Heart right ventricle (tissue), 16 donors: Measurements from ENCODE around the gene OXCT1. TPM values are rescaled to one million over a fixed set of nuclear protein-coding genes. Genes with fewer than 3 reads are reported as not detected.

Experiments used
- ATAC-seq, 8 donors: fragments of 200-7000 bp; cut with Tn5 transposase; one replicate each; pipeline ENCODE4 v1.9.1; 2020; ENCODE audit warnings: mild to moderate bottlenecking in 8 of 8, moderate library complexity in 8 of 8, moderate number of reproducible peaks in 1 of 8
- DNase-seq, 2 donors: peaks; one replicate each; pipeline ENCODE4 v3.0.0-alpha.2; 2020
- H3K27ac ChIP-seq, 10 donors: fragments of 200-600 bp; sonication (generic) in 2 of 10; one replicate each; pipeline versions ENCODE4 v1.5.0 to v1.8.0; 2020 to 2022; ENCODE audit warnings: mild to moderate bottlenecking in 3 of 10
- H3K27me3 ChIP-seq, 7 donors: fragments of 200-600 bp; one replicate each; pipeline ENCODE4 v1.8.0; 2021 to 2022; ENCODE audit warnings: mild to moderate bottlenecking in 2 of 7
- H3K36me3 ChIP-seq, 9 donors: fragments of 200-600 bp; sonication (generic) in 1 of 9; one replicate each; pipeline versions ENCODE4 v1.5.0 to v1.8.0; 2020 to 2022; ENCODE audit warnings: mild to moderate bottlenecking in 2 of 9
- H3K4me1 ChIP-seq, 9 donors: fragments of 200-600 bp; sonication (generic) in 1 of 9; one replicate each; pipeline versions ENCODE4 v1.5.0 to v1.8.0; 2020 to 2022; ENCODE audit warnings: mild to moderate bottlenecking in 4 of 9
- H3K4me3 ChIP-seq, 10 donors: fragments of 200-600 bp; sonication (generic) in 2 of 10; one replicate each; pipeline versions ENCODE4 v1.5.0 to v1.8.0; 2020 to 2022; ENCODE audit warnings: mild to moderate bottlenecking in 7 of 10, moderate library complexity in 2 of 10
- H3K9me3 ChIP-seq, 11 donors: fragments of 200-600 bp in 10 of 11; sonication (generic) in 2 of 11; one replicate each; pipeline versions ENCODE4 v1.5.0 to v1.8.0; 2013 to 2022; ENCODE audit warnings: mild to moderate bottlenecking in 2 of 11, control low read depth in 1 of 11, moderate library complexity in 1 of 11
- WGBS, 2 donors: extraction: QIAGEN DNeasy Blood & Tissue Kit; methylation state at CpG; one replicate each; pipeline ENCODE4 v1.1.7; 2013; ENCODE audit warnings: inconsistent platforms in 1 of 2; 5-methylcytosine and 5-hydroxymethylcytosine counted together
- intact Hi-C, 10 donors: fragments of 100-400 bp; cut with DNase I; formaldehyde crosslinking; loops; one replicate each; pipeline versions ENCODE4 v1.11.1 to v1.14.2; 2022
- polyA plus RNA-seq, 2 donors: library from polyadenylated mRNA; stranded (reverse); fragments of 200-250 nt; gene quantifications; one replicate each; pipeline ENCODE4 v1.2.3, GENCODE V29; 2013
- total RNA-seq, 10 donors: library from RNA; stranded (reverse); fragmentation: NEBNext Ultra II Directional in 3 of 10; extraction: Animal tissue kit (Norgen Biotek cat#: 25700) in 3 of 10; gene quantifications; one replicate each; pipeline versions ENCODE4 v1.2.1 to v1.2.4, GENCODE V29; 2021 to 2023
- TF ChIP-seq, protein P1 (sequence below), 9 donors: fragments of 200-600 bp; sonication (generic) in 2 of 9; IDR thresholded peaks; one replicate each; pipeline versions ENCODE4 v1.5.0 to v1.8.0; 2021 to 2022; ENCODE audit warnings: antibody characterized with exemption in 9 of 9, mild to moderate bottlenecking in 5 of 9, moderate library complexity in 1 of 9
- donor health status: Arrhythmogenic right ventricular cardiomyopathy.
- donor health status: ischemic (EF 13 %, LVEDD 7.1; RV severe dilation, severe dysfunction).
- donor health status: healthy with polysubstance abuse.
- donor health status: DM: no; HTN: yes; CAD: no.
- donor health status: DM: no; HTN: no; CAD: no.
- donor health status: ischemic (EF 25% LVEDD 6.9; RV normal size, moderate dysfunction).
- donor health status: ischemic (EF 25% LVEDD 5.7; RV mildly dilated, moderate dysfunction).
- donor health status: healthy.
- donor health status: DM: yes; HTN: yes; CAD: no.
- donor health status: Ischemic cardiomyopathy.
- donor health status: ischemic (EF 35%, LVEDD 5.7; RV mildly dilated, moderate dysfunction).
- donor health status: nonischemic (EF 11% LVEDD 7.7; RV severe dilation, severe dysfunction).
- donor health status: DM: yes; HTN: yes; CAD: no.
- donor health status: PGD.
- donor health status: ischemic (EF 29% LVEDD 5.4; RV normal size, mild dysfunction).
- donor health status: nonischemic (EF 23%, LVEDD 6.1; RV moderate dilation, normal function).

The OXCT1 gene
- total and polyA plus RNA-seq, 12 donors = 22.2 to 340 (median 234) TPM

DNA sequence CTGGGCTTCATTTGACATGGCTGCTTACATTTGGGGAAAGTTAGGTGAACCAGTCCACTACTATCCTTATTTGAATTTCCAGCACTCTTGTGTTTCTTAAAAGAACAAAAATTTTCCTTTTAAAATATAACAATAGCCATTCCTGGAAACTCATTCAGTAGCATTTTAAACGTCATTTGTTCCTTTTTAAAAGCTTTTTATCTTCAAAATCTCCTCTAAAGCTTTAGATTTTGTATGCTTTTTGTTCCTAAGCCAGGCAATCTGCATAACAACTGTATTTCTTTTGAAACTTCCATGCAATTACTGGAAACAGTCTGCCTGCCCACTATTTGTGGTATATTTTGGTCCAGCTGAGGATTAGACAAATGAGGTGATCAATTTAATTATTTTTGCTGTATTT, 187.6 kb downstream of the OXCT1 start:
- H3K4me3 ChIP-seq = no peak overlapping the region
- H3K36me3 ChIP-seq = no peaks in the 10 kb centered on the region
- 47 to 49% methylated on average over 1 of the region's 1 CpG for WGBS, 2 donors
- H3K9me3 ChIP-seq = peaks cover 0 to 12% (median 7%) of the 10 kb centered on the region in 11 donors
- DNase-seq (no peak), ATAC-seq (no peak)
- no peaks in the 10 kb centered on the region for H3K27me3 ChIP-seq
- H3K4me1 ChIP-seq = no peaks in the 10 kb centered on the region
- TF ChIP-seq, protein P1, sequence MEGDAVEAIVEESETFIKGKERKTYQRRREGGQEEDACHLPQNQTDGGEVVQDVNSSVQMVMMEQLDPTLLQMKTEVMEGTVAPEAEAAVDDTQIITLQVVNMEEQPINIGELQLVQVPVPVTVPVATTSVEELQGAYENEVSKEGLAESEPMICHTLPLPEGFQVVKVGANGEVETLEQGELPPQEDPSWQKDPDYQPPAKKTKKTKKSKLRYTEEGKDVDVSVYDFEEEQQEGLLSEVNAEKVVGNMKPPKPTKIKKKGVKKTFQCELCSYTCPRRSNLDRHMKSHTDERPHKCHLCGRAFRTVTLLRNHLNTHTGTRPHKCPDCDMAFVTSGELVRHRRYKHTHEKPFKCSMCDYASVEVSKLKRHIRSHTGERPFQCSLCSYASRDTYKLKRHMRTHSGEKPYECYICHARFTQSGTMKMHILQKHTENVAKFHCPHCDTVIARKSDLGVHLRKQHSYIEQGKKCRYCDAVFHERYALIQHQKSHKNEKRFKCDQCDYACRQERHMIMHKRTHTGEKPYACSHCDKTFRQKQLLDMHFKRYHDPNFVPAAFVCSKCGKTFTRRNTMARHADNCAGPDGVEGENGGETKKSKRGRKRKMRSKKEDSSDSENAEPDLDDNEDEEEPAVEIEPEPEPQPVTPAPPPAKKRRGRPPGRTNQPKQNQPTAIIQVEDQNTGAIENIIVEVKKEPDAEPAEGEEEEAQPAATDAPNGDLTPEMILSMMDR (IDR thresholded peaks at IDR 0.05) = no peak
- intact Hi-C loops = no loop called here
- H3K27ac ChIP-seq = no peak overlapping the region

DNA sequence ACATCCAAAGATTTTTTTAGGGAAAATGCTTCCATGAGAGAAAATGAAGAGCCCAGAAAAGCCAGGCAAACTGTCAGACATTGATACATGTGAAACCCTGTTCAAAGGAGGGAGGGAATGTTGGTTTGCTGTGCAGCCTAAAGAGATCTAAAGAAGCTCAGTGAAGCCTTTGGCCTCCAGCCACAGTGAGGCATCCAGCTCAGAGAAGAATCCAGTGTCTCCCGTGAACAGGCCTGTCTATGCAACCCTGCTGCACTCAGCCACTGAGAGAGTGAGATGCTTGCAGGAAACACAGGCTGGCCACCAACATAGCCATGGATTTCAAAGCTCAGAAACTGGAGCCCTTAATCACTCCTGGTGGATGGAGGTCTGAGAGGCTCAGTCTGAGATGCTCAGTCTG, 188.4 kb downstream of the OXCT1 start:
- H3K4me3 ChIP-seq = no peak overlapping the region
- TF ChIP-seq, protein P1 (IDR thresholded peaks at IDR 0.05) = no peak
- DNase-seq (no peak), ATAC-seq (no peak)
- peaks cover 0 to 12% (median 7%) of the 10 kb centered on the region in 11 donors for H3K9me3 ChIP-seq
- no peak overlapping the region for H3K27ac ChIP-seq
- 32 to 62% methylated on average over 1 of the region's 1 CpG for WGBS, 2 donors
- H3K4me1 ChIP-seq = no peaks in the 10 kb centered on the region
- H3K27me3 ChIP-seq = no peaks in the 10 kb centered on the region
- H3K36me3 ChIP-seq = no peaks in the 10 kb centered on the region
- intact Hi-C loops = no loop called here

Other genes starting within 250 kb of the OXCT1 start
- 10 to 100 TPM; 10.2 to 27.6 (median 17.1) TPM for gene RIMOC1, start 33.9 kb upstream of the OXCT1 start, total RNA-seq
- gene RIMOC1, start 33.9 kb upstream of the OXCT1 start, polyA plus RNA-seq = 1 to 10 TPM; 5.1 to 6.5 TPM
- 1 to 10 TPM; 3.6 to 7.2 (median 5.3) TPM for gene FBXO4, start 54.9 kb upstream of the OXCT1 start, total RNA-seq
- 10 to 100 TPM in 1 of 2 donors, 1 to 10 TPM in 1; 3.1 to 12.2 TPM for gene FBXO4, start 54.9 kb upstream of the OXCT1 start, polyA plus RNA-seq